Limb (tissue), 2 donors: ENCODE measurements around the gene ALKBH8.
"Not testable (repeated sequence)": the region's sequence is repeated elsewhere in the genome, so short reads cannot be mapped to it uniquely, and the experiment has no call there.

Experiments used
- DNase-seq, 2 donors: peaks; one replicate each; pipeline ENCODE4 v3.0.0-alpha.2; 2016; ENCODE audit errors: extremely low spot score in 2 of 2

The ALKBH8 gene

GRCh38 chr11:107577346-107577711 lies 11.8 kb upstream of the ALKBH8 start:
- no peak for DNase-seq

GRCh38 chr11:107576497-107577345 lies 11.2 kb upstream of the ALKBH8 start:
- DNase-seq: peak; percentile 52 to 66

DNA sequence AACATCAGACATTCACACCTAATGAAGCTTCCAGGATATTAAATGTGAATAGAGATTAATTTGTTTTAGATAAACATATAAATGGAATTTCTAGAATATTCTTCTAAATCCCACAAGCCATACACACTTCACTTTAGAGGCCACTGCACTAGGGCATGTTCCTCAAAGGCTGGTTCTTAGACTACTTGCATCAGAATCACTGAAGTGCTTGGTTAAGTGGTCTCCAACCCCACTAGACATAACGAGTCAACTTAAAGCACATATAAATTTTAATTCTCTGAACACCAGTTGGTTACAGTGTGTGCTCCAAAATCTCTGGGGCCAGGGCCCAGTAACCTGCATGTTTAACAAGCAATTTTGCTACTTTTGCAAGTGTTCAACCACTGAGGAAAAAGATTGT lies 7.9 kb upstream of the ALKBH8 start:
- no peak for DNase-seq

DNA sequence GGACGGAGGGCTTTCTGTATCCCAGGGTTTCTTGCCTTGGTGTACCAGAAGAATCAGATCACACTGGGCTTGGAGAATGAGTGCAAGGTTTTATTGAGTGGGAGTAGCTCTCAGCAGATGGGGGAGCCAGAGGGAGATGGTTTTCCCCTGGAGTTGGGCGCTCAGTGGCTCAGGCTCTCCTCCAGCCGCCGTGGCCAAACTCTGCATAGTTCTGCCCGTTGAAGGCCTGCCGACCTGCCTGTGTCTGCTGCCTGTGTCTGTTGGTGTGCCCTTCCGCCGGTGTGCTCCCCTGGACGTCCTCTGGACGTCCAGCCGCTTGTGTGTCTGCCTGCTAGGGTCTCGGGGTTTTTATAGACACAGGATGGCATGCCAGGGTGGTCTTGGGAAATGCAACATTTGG lies 4.5 kb upstream of the ALKBH8 start:
- DNase-seq: no peak

DNA sequence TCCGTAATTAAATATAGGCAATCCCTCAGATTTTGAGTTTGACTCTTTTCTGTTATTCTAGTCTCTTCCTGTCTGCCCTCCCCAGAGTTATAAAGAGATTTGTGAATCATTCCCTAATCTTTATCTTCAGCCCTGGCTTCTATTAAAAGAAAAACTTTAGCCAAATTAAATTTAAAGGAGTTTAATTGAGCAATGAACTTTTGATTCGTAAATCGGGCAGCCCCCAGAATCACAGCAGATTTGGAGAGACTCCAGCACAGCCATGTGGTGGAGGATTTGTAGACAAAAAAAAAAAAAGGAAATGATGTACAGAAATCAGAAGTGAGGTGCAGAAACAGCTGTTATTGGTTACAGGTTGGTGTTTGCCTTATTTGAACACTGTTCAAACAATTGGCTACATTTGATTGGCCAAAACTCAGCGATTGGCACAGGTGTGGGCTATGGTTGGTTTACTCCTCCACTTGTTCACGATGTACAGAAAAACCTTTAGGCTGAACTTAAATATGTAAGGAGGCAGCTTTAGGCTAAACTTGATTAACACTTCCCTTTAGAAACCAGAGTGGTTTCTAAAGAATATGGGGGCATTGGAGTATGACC lies 2.3 kb upstream of the ALKBH8 start:
- DNase-seq: no peak

DNA sequence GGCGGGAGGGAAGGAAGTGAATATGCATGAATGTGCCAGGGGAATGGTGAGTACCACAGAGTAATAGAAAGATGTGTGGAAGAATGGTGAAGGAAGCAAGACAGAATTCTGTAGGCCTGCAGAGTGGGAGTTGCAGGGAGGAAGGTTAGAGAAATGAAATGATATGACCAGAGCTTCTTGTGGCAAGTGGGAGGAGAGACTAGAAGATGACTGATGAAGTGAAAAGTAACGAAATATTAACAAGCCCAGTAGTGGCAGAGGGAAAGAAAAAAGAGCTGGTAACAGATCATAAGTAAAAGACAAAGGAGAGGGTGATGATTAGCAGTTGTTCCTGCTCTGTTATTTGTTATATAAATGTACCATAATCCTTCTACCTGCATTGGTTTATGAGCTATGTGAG lies 1.0 kb upstream of the ALKBH8 start:
- DNase-seq: no peak

GRCh38 chr11:107565955-107566501 lies 493 bp upstream of the ALKBH8 start:
- not testable (repeated sequence) for DNase-seq

DNA sequence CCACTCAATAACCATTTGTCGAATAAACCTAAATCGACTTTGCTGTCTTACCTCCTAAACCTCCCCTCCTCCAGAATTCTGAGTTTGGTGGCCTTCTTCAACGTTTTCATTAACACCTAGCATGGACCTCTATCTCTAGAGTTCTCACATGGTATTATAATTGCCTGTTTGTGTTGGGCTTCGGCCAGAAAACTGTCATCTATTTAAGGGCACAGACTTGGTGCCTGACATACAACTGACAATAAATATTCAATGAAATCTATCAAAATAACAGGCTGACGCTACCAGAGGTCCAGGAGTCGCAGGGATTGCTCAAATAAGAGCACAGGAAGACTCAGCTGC lies 687 bp downstream of the ALKBH8 start:
- no peak for DNase-seq

GRCh38 chr11:107563702-107564101 lies 1.8 kb downstream of the ALKBH8 start:
- peak; percentile 58 to 63 for DNase-seq

DNA sequence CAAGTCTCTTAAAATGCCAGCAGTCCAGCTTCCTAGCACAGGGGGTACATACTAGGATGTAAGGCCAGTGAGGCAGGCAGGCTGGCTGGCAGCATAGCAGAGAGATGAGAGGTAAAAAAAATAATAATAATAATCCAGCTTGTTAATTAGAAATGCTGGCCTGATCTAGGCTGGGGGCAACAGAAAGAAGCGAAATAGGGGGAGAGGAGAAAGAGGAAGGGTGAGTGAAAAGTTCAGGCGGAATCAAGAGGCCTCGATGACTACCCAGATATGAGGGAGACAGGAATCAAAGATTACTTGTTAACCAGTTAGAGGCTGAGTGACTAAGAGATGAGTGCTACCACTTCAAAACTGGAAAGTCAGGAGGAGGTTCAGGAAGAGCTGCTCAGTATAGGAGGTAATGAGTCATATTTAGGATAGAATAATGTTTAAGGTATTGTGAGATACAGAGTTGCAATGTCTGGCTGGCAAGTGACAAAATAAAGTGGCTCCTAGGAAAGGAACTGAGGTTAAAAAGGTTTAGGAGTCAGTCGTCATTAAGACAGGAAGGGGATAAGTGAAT lies 2.8 kb downstream of the ALKBH8 start:
- no peak for DNase-seq

DNA sequence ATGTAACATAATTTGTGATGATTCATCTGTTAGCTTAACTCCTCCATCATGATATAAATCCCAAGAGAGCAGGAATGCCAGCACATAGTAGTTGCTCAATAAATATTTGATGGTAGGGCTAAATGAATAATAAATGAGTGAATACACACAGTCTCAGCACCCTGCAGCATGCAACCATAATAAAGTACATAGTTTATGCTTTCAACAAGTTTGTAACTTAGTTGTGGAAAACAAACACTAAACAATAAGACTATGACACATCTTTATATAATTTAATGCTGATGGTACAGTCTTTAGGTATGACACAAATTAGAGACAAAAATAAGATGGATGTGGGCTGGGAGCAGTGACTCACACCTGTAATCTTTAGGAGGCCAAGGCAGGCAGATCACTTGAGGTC lies 3.8 kb downstream of the ALKBH8 start:
- DNase-seq: no peak

DNA sequence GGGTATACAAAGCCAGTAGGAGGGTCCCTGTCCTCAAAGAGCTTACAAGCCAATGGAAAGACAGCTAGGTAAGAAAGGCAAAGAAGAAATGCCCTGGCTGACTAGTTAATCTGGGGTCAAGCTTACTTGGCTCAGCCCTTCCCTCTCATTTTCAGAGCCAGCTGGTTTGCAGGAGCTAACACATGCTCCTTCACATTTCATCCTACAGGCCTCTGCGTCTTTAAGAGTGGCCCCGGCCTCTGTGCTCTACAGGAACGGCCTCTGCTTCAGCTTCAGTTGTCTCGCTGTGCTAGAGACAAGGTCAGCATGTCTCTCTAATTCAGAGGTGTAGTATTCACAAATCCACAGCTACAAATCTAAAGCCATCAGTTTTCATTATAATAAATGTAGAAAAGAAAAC lies 15.2 kb downstream of the ALKBH8 start:
- no peak for DNase-seq

- DNase-seq: no peak
Measured at GRCh38 chr11:107549954-107550285, 15.6 kb downstream of the ALKBH8 start.

GRCh38 chr11:107549253-107549953 lies 16.1 kb downstream of the ALKBH8 start:
- peak in 1 of 2 donors; percentile 56 for DNase-seq

GRCh38 chr11:107547961-107548360 lies 17.6 kb downstream of the ALKBH8 start:
- no peak for DNase-seq

DNA sequence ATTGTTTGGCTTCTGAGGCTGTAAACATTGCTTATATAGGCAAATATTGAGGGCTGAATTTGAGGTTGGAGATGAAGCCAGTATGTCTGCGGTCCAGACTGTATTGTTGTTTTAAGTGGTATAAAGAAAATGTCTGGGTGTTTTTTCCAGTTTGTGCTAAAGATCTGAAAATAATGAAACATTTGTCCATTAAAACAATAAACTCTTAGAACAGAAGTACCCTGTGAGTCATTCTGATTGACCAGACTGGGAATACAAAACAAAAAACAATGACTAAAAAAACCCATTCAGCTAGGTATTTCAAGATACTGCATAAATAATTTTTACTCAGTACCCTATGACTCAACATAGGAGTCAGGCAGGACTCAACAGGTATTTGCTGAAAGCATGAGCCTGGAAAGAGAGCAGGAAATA lies 20.4 kb downstream of the ALKBH8 start:
- DNase-seq: no peak

DNA sequence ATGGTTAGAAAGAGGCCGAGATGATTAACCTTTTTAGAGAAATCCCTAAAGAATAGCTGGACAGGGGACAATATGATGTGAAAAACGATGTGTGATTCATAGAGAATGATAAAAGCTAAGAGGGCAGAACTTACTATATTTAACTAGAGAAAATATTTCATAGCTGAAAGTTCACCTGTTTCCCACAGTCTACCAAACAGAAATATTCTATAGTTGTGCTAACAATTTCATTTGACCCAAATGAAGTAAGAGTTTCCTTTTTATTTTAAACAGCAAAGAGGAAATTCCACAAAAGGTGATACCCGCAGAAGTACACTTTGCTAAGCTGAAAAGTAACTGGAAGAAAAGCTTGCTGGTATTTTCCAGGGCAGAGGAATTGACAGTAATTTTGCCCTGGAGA lies 26.7 kb downstream of the ALKBH8 start:
- DNase-seq: no peak

DNA sequence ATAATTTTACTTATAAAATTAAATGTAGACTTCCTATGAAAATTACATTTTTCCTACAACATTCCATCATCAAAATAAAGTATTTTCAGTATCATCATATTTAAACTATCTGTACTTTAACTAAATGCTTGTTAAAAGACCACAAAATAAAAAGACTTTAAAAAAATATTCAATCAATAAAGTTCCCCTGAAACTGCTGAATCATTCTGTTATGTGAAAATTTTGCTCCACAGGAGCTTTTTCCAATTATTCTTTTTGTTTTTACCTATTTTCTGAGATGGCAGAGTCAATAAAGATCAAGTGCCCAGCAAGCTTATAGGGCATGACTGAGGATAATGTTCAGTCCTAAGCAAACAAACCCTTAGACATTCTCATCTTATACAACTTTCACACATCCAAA lies 27.3 kb downstream of the ALKBH8 start:
- DNase-seq: no peak

DNA sequence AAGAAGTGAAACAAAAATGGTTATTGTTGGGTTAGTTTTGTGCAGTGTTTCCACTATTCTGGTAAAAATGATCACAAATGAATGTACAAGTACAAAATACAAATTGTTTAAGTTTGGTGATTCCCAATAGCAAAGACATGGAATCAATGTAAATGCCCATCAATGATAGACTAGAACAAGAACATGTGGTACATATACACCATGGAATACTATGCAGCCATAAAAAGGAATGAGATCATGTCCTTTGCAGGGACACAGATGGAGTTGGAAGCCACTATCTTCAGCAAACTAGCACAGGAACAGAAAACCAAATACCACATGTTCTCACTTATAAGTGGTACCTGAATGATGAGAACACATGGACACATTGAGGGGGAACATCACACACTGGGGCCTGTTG lies 28.4 kb downstream of the ALKBH8 start:
- DNase-seq: not testable (repeated sequence)

GRCh38 chr11:107526197-107526596 lies 39.3 kb downstream of the ALKBH8 start:
- DNase-seq: no peak

- DNase-seq: no peak
Measured at GRCh38 chr11:107508858-107509244, 56.7 kb downstream of the ALKBH8 start.

DNA sequence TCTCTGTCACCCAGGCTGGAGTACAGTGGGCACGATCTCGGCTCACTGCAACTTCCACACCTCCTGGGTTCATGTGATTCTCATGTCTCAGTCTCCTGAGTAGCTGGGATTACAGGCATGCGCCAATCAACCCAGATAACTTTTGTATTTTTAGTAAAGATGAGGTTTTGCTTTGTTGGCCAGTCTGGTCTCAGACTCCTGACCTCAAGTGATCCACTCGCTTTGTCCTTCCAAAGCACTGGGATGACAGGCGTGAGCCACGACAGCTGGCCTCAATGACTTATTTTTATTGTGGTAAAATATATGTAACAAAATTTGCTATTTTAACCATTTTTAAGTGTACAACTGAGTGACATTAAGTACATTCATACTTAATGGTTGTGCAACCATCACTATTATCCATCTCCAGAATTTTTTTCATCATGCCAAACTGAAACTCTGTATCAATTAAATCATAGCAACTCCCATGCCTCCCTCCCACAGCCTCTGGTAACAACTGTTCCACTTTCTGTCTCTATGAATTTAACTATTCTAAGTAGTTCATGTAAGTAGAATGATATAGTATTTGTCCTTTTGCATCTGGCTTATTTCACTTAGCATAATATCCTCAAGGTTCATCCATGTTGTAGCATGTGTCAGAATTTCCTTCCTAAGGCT lies 57.2 kb downstream of the ALKBH8 start:
- DNase-seq: no peak
